Measurements from ENCODE around the gene NACC2.

- no peak for TF ChIP-seq POLR2A (IDR thresholded peaks at IDR 0.05)
- TF ChIP-seq, protein P1, sequence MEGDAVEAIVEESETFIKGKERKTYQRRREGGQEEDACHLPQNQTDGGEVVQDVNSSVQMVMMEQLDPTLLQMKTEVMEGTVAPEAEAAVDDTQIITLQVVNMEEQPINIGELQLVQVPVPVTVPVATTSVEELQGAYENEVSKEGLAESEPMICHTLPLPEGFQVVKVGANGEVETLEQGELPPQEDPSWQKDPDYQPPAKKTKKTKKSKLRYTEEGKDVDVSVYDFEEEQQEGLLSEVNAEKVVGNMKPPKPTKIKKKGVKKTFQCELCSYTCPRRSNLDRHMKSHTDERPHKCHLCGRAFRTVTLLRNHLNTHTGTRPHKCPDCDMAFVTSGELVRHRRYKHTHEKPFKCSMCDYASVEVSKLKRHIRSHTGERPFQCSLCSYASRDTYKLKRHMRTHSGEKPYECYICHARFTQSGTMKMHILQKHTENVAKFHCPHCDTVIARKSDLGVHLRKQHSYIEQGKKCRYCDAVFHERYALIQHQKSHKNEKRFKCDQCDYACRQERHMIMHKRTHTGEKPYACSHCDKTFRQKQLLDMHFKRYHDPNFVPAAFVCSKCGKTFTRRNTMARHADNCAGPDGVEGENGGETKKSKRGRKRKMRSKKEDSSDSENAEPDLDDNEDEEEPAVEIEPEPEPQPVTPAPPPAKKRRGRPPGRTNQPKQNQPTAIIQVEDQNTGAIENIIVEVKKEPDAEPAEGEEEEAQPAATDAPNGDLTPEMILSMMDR (IDR thresholded peaks at IDR 0.05) = no peak
These were observed 34.3 kb downstream of the NACC2 start for GRCh38 chr9:136060671-136061371.
